Neural cell (in vitro differentiated cells): ENCODE results near the gene NPFF. TPM values are rescaled to one million over a fixed set of nuclear protein-coding genes. Genes with fewer than 3 reads are reported as not detected.
A peak's percentile ranks its signal among the peaks of the same experiment; 100 is the strongest.

ENCODE experiments used
- H2AFZ ChIP-seq: fragments of 200-600, 300-800 bp; sonication (generic), shearing (Covaris generic); 2 replicates; pipeline ENCODE4 v1.6.0; 2014; ENCODE audit warnings: low read depth, mild to moderate bottlenecking, antibody characterized with exemption, low read length, moderate library complexity
- H3F3A ChIP-seq: fragments of 200-600 bp; shearing (Covaris generic); 2 replicates; pipeline ENCODE4 v1.6.1; 2016; ENCODE audit warnings: mild to moderate bottlenecking, moderate library complexity, mixed read lengths, antibody characterized with exemption, low read length; ENCODE audit not compliant: insufficient read depth, poor library complexity, severe bottlenecking
- H3K27ac ChIP-seq: fragments of 200-600, 300-800 bp; sonication (generic), shearing (Covaris generic); 2 replicates; pipeline ENCODE4 v1.5.1; 2014; ENCODE audit warnings: mild to moderate bottlenecking, low read length, moderate library complexity
- H3K27me3 ChIP-seq: fragments of 300-800, 200-600 bp; sonication (generic), shearing (Covaris generic); 2 replicates; pipeline ENCODE4 v1.6.0; 2014; ENCODE audit warnings: mild to moderate bottlenecking, low read depth, low read length, moderate library complexity; ENCODE audit not compliant: insufficient read depth
- H3K36me3 ChIP-seq: fragments of 300-800, 200-600 bp; sonication (generic), shearing (Covaris generic); 2 replicates; pipeline ENCODE4 v1.5.1; 2014; ENCODE audit warnings: mild to moderate bottlenecking, antibody characterized with exemption, low read length, moderate library complexity; ENCODE audit not compliant: insufficient read depth
- H3K4me2 ChIP-seq: fragments of 300-800, 200-600 bp; sonication (generic), shearing (Covaris generic); 2 replicates; pipeline ENCODE4 v1.6.0; 2014; ENCODE audit warnings: mild to moderate bottlenecking, low read length
- H3K4me3 ChIP-seq: fragments of 300-800, 200-600 bp; sonication (generic), shearing (Covaris generic); 2 replicates; pipeline ENCODE4 v1.5.1; 2014; ENCODE audit warnings: mild to moderate bottlenecking, low read length, moderate library complexity
- H3K79me2 ChIP-seq: fragments of 200-600 bp; shearing (Covaris generic); replicated peaks from 2 replicates; pipeline ENCODE4 v1.6.0; 2014; ENCODE audit warnings: mild to moderate bottlenecking, low read length, moderate library complexity; ENCODE audit not compliant: insufficient read depth
- H3K9ac ChIP-seq: fragments of 300-800, 200-600 bp; sonication (generic), shearing (Covaris generic); 2 replicates; pipeline ENCODE4 v1.6.1; 2016; ENCODE audit warnings: mild to moderate bottlenecking, low read length, mixed read lengths
- H3K9me2 ChIP-seq: fragments of 200-600 bp; shearing (Covaris generic); 2 replicates; pipeline ENCODE4 v1.6.1; 2016; ENCODE audit warnings: mild to moderate bottlenecking, low read length, mixed read lengths; ENCODE audit not compliant: insufficient read depth
- H3K9me3 ChIP-seq: fragments of 200-600, 300-800 bp; sonication (generic), shearing (Covaris generic); 2 replicates; pipeline ENCODE4 v1.6.1; 2016; ENCODE audit warnings: mild to moderate bottlenecking, mixed run types, low read length, moderate library complexity, mixed read lengths
- H4K20me1 ChIP-seq: fragments of 200-600 bp; shearing (Covaris generic); 2 replicates; pipeline ENCODE4 v1.6.1; 2016; ENCODE audit warnings: mild to moderate bottlenecking, mixed run types; ENCODE audit not compliant: insufficient read depth
- CTCF ChIP-seq: fragments of 450-650 bp; IDR thresholded peaks from 2 replicates; pipeline ENCODE4 v1.5.1; 2014; ENCODE audit warnings: antibody characterized with exemption, mild to moderate bottlenecking, moderate library complexity; ENCODE audit not compliant: poor library complexity, severe bottlenecking
- EP300 ChIP-seq: fragments of 450-650 bp; conservative IDR thresholded peaks from 2 replicates; pipeline ENCODE4 v1.6.1; 2014; ENCODE audit warnings: antibody characterized with exemption, mild to moderate bottlenecking, moderate library complexity; ENCODE audit not compliant: poor library complexity, severe bottlenecking
- EZH2 ChIP-seq: fragments of 200-600, 300-800 bp; shearing (Covaris generic), sonication (generic); IDR thresholded peaks from 2 replicates; pipeline ENCODE4 v1.6.1; 2014; ENCODE audit warnings: antibody characterized with exemption, low read length, borderline replicate concordance, mild to moderate bottlenecking; ENCODE audit not compliant: insufficient read depth, poor library complexity, severe bottlenecking
- MXI1 ChIP-seq: fragments of 450-650 bp; conservative IDR thresholded peaks from 2 replicates; pipeline ENCODE4 v1.6.1; 2014; ENCODE audit warnings: antibody characterized with exemption, mild to moderate bottlenecking; ENCODE audit not compliant: poor library complexity, severe bottlenecking
- POLR2AphosphoS5 ChIP-seq: IDR thresholded peaks from 2 replicates; pipeline ENCODE4 v1.6.1; 2012
- RAD21 ChIP-seq: fragments of 450-650 bp; conservative IDR thresholded peaks from 2 replicates; pipeline ENCODE4 v1.6.1; 2014; ENCODE audit warnings: antibody characterized with exemption, mild to moderate bottlenecking, moderate library complexity
- REST ChIP-seq: IDR thresholded peaks from 2 replicates; pipeline ENCODE4 v1.6.1; 2012; ENCODE audit warnings: borderline replicate concordance
- SMC3 ChIP-seq: fragments of 450-650 bp; conservative IDR thresholded peaks from 2 replicates; pipeline ENCODE4 v1.6.1; 2014; ENCODE audit warnings: antibody characterized with exemption, mild to moderate bottlenecking, moderate library complexity; ENCODE audit not compliant: poor library complexity
- TAF1 ChIP-seq: IDR thresholded peaks from 2 replicates; pipeline ENCODE4 v1.6.1; 2012; ENCODE audit warnings: low read depth
- polyA plus RNA-seq: library from polyadenylated mRNA; depleted of rRNA; stranded (reverse); fragments of >200 nt; gene quantifications from 2 replicates; pipeline ENCODE4 v1.2.3, GENCODE V29; 2014

Gene NPFF
- polyA plus RNA-seq, 1 donor from 2014 or later: not detected

- no peaks in the 10 kb centered on the region for H3K9me3 ChIP-seq
- peak overlapping the region; percentile 96 for H3K27ac ChIP-seq
- no peaks in the 10 kb centered on the region for H3F3A ChIP-seq
- H3K4me2 ChIP-seq: peak overlapping the region; percentile 98
- peak overlapping the region; percentile 40 for H2AFZ ChIP-seq
- peaks cover 52% of the 10 kb centered on the region for H3K79me2 ChIP-seq
- no peaks in the 10 kb centered on the region for H3K27me3 ChIP-seq
- peaks cover 3% of the 10 kb centered on the region for H3K36me3 ChIP-seq
- peak overlapping the region; percentile 70 for H3K4me3 ChIP-seq
- H3K9me2 ChIP-seq: no peaks in the 10 kb centered on the region
- H4K20me1 ChIP-seq: no peaks in the 10 kb centered on the region
- peak overlapping the region; percentile 95 for H3K9ac ChIP-seq
- TF ChIP-seq POLR2AphosphoS5 (peak; percentile 94), TAF1 (peak; percentile 72), MXI1 (peak; percentile 72), EP300 (no peak)
Measured at GRCh38 chr12:53492830-53493609, 14.3 kb downstream of the NPFF start.

GRCh38 chr12:53492188-53492587 lies 15.1 kb downstream of the NPFF start:
- peaks cover 51% of the 10 kb centered on the region for H3K79me2 ChIP-seq
- H3K27me3 ChIP-seq: no peaks in the 10 kb centered on the region
- H3K9me3 ChIP-seq: no peaks in the 10 kb centered on the region
- no peaks in the 10 kb centered on the region for H3K9me2 ChIP-seq
- peak overlapping the region; percentile 70 for H3K4me3 ChIP-seq
- H3K36me3 ChIP-seq: no peaks in the 10 kb centered on the region
- H3K27ac ChIP-seq: peak overlapping the region; percentile 96
- no peak overlapping the region for H2AFZ ChIP-seq
- H4K20me1 ChIP-seq: peaks cover 4% of the 10 kb centered on the region
- TF ChIP-seq MXI1 (no peak), RAD21 (no peak), SMC3 (no peak), CTCF (no peak), TAF1 (no peak), EZH2 (no peak)
- H3K4me2 ChIP-seq: peak overlapping the region; percentile 88
- H3F3A ChIP-seq: no peaks in the 10 kb centered on the region
- H3K9ac ChIP-seq: peak overlapping the region; percentile 95

DNA sequence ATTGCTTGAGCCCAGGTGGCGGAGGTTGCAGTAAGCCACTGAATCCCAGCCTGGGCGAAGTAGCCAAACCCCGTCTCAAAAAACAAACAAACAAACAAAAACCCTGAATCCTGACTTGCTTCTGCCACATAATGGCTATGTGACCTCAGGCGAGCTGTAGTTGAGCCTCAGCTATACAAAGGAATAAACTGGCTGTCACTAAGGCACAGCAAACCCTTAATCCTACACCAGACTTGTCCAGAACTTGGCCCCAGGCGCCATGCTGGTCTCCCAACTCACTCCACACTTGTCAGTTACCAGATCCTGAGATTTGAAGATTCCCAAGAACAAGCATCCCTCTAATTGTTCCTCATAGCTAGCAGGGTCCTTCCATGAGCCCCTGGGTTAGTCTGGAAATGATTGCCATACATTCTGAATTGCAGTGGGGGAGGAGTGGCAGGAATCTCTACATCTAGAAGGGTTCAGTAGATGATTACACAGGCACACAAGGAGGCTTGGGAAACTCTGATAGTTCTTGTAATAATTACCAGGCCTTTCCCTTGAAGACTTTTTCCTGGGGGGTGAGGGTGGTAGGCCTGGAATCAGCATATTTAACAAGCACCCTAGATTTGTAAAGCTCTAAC lies 17.9 kb downstream of the NPFF start:
- H3K79me2 ChIP-seq: peaks cover 34% of the 10 kb centered on the region
- no peak overlapping the region for H3K4me2 ChIP-seq
- TF ChIP-seq SMC3 (no peak), TAF1 (no peak), CTCF (no peak), EP300 (no peak), POLR2AphosphoS5 (no peak), RAD21 (no peak), REST (no peak), MXI1 (no peak), EZH2 (no peak)
- H3K9me2 ChIP-seq: no peaks in the 10 kb centered on the region
- no peaks in the 10 kb centered on the region for H3K27me3 ChIP-seq
- no peaks in the 10 kb centered on the region for H3F3A ChIP-seq
- H3K9me3 ChIP-seq: no peaks in the 10 kb centered on the region
- no peak overlapping the region for H3K9ac ChIP-seq
- no peaks in the 10 kb centered on the region for H3K36me3 ChIP-seq
- H3K4me3 ChIP-seq: no peak overlapping the region
- peaks cover 7% of the 10 kb centered on the region for H4K20me1 ChIP-seq
- H3K27ac ChIP-seq: no peak overlapping the region
- no peak overlapping the region for H2AFZ ChIP-seq
